HG02840 (cell line): ENCODE data around the gene GHITM.
"Not testable (repeated sequence)": the region's sequence is repeated elsewhere in the genome, so short reads cannot be mapped to it uniquely, and the experiment has no call there.

Source experiments
- ATAC-seq: cut with Tn5 transposase; IDR thresholded peaks from one replicate; pipeline ENCODE4 v1.9.1; 2021; ENCODE audit warnings: mild to moderate bottlenecking, moderate library complexity, moderate number of reproducible peaks; ENCODE audit not compliant: unreplicated experiment, low FRiP score

The GHITM gene

DNA sequence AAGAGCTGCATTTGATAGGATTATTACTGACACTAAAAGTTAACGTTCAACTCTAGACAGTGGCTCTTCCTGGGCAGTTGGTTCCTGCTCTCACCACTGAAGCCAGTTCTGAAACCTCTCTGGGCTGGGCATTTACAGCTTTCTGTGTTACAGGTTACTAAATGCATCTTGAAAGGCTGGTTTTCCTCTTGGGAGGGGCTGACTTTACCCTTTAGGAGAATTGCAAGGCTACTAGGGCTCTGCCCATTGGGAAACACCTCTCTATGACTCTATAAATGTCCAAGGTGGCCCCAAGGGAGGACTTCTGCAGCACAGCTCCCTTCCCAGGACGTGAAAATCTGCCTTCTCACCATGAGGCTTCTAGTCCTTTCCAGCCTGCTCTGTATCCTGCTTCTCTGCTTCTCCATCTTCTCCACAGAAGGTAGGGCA, 34.2 kb downstream of the GHITM start, which contains the start of gene GPR15LG:
Gene GPR15LG (plus strand): TSS at position 301 of the 429 bp plus-strand sequence. CDS start 51 bp downstream, at position 352.
- peak; percentile 19 for ATAC-seq

DNA sequence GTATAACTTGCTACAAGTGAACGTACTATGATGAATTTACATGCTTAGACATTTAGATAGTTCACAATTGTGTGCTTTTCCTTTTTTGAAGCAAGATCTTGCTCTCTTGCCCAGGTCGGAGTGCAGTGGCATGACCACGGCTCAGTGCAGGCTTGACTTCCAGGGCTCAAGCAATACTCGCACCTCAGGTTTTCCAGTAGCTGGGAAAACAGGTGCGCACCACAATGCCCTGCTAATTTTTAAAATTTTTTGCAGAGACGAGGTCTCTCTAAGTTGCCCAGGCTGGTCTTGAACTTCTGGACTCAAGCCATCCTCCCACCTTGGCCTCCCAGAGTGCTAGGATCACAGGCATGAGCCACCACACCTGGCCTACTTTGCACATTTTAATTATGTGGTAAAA, 36.1 kb downstream of the GHITM start:
- no peak for ATAC-seq

DNA sequence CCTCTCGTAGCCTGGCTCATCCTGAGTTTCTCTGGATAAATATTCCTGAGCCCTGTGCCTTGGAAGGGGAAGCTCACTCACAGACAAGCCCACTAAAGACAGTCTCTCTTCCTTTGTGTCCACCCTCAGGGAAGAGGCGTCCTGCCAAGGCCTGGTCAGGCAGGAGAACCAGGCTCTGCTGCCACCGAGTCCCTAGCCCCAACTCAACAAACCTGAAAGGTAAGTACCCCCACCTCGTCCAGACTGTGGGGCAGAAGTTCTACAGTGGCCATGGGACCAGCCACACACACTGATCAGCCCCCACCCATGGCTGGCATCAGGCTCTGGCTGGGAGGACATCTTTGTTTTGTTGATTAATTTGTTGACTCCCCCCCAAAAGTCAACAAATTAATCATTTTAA, 37.0 kb downstream of the GHITM start:
- no peak for ATAC-seq

DNA sequence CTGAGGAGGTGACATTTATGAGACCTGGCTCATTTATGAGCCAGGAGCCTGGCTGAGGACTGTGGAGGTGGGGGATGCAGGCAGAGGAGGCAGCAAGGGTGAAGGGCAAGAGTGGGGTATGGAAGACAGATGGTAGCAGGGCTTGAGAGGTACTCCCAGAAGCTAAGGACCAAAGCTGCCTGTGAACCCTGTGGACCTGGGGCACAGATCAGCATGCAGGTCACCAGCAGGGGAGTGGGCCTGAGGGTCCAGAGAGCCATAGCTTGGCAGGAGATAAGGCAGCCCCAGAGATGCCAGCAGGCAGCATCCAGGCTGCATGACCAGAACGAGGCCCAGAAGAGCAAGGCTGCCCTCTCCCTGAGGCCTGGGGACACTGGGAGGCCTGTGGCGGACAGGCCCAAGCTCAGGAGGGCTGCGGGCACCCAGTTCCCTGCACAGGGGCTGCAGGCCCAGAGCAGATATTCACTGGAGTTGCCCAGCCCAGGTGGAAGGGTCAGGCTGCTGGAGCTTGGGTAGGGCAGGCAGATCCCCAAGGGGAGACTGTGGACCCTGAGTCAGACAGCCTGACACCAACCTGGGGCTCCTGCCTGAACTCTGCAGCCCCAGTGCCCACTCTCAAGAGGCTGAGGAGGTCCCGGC, 37.6 kb downstream of the GHITM start:
- ATAC-seq, result no peak

DNA sequence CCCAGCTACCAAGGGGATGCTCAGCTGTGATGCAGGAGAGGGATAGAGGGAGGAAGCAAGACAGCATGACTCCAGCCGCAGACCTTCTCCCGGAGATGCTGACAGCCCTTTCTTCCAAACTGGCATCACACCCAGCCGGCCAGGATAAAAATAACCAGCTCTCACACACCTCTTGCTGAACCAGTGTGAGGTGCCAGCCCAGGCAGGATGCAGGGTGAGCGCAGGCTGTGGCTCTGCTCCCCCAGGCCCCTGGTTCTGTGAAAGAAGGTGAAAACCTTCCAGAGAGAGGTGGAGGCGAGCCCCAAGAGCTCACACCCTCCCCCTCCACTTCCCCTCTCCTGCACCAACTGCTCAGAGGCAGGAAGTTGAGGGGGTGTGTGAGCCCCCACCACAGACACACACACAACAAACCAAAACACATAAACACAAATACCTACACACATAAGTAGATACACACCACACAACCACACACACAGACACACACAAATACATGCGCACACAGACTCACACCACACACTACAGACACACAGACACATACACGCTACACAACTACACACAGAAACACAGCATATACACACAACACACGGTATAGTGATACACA, 38.3 kb downstream of the GHITM start:
- ATAC-seq, result no peak

DNA sequence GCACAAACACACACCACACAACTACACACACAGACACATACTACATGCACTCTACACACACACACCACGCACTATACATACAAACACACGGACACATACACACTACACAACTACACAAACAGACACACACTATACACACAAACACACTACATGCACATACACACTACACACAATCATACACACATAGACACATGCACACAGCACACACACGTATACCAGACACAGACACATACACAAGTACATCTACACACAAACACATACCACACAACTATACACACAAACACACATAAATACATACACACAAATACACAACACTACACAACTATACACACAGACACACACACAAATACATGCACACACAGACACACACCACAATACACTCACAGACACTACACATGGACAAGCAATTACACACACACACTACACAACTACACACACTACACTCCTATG, 38.9 kb downstream of the GHITM start:
- ATAC-seq, result no peak

DNA sequence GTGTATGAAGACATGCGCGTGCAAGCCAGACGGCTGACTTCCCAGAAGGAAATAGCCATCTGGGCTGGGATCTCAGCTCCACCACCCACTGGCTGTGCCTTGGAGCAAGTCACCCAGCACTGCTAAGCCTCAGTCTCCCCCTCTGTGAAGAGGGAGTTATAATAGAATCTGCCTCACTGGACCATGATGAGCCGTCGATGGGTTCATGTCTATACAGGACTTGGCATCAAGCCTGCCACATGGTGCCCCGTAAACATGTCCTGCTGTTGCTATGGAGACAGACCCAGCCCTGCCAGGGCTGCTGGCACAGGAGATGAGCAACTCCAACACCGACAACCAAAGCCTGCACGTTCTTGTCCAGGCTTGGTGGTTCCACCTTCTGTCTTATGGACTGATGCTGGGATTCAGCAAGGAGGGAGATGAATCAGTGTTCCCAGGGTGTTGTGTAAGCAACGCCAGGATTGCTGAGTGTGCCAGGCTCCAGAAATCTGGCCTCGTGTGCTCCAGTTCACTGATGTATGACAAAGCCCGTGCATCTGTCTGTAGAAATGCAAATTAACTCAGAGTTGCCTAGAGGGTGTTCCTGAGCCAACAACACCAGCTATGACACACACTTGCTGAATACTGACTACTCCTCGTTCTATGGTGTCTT, 39.9 kb downstream of the GHITM start:
- ATAC-seq, result peak; percentile 90

DNA sequence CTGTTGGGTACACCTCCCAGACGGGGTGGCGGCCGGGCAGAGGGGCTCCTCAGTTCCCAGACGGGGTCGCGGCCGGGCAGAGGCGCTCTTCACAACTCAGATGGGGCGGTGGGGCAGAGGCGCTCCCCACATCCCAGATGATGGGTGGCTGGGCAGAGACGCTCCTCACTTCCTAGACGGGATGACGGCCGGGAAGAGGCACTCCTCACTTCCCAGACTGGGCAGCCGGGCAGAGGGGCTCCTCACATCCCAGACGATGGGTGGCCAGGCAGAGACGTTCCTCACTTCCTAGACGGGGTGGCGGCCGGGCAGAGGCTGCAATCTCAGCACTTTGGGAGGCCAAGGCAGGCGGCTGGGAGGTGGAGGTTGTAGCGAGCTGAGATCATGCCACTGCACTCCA, 41.1 kb downstream of the GHITM start:
- not testable (repeated sequence) for ATAC-seq

DNA sequence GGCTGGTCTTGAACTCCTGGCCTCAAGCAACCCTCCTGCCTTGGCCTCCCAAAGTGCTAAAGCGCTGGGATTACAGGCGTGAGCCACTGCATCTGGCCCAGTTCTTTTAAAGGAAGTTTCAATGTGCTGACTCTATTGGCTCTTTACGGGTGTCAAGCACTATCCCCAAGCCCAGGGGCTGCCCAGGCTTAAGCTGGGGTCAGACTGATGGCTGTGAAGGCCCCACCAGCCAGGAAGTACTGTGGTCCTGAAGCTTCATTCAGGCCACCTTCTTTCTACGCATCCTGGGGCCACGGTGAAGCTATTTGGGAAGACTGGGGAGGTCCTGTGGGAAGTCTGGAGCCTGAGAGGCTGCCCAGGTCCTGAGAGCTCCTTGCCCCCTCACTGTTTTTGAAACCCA, 42.3 kb downstream of the GHITM start:
- ATAC-seq, result no peak

DNA sequence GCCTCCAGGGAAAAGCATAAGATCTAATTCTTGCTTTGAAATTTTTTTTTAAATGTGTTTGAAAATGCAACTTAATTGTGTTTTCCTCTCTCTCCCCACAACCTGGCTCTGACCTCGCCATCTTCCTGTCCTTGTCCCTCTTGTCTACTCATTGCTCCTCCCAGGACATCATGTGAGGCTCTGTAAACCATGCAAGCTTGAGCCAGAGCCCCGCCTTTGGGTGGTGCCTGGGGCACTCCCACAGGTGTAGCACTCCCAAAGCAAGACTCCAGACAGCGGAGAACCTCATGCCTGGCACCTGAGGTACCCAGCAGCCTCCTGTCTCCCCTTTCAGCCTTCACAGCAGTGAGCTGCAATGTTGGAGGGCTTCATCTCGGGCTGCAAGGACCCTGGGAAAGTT, 45.2 kb downstream of the GHITM start:
- ATAC-seq, result no peak

DNA sequence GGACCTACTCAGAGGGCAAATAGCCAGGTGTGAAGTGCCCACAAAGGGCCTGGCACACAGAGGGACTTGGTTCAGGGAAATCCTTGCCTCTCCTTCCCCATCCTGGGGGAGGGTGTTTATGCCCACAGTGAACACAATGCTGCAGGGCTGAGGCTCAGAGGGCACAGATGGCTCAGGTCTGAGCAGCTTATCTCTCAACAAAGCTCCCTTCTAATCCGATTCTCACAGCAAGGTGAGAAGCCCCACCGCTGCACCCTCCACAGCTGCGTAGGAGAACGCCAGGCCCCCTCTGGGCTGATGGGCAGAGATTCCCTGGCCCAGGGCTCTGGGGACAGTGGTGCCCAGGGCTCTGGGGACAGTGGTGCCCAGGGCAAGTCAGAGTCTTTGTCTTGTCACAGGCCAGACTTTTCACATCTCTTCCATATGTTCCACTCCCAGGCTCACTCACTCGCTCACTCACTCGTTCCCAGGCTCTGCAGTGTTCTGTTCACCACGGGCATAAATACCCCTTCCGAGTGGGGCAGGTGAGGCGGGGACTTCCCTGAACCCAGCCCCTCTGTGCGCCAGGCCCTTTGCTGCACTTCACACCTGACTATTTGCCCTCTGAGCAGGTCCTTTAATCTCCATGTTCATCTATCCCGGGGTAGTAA, 46.3 kb downstream of the GHITM start:
- ATAC-seq, result no peak

DNA sequence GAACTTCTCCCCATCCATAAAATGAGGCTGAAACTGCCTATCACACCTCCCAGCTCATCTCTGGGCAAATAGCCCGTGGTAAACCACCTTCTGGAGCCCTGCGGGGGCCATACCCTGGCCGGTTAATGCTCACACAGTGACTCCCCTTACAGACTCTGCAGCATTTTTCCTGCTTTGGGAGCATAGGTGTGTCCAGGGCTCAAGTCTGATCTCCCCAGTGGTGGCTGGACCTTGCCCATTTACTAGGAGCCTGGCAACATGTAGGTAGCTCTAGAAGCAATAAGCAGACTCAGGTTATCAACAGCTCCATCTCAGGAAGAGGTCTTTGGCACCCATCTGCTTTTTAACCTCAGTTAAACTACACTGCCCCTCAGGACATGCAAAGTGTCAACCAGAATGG, 49.5 kb downstream of the GHITM start:
- no peak for ATAC-seq

DNA sequence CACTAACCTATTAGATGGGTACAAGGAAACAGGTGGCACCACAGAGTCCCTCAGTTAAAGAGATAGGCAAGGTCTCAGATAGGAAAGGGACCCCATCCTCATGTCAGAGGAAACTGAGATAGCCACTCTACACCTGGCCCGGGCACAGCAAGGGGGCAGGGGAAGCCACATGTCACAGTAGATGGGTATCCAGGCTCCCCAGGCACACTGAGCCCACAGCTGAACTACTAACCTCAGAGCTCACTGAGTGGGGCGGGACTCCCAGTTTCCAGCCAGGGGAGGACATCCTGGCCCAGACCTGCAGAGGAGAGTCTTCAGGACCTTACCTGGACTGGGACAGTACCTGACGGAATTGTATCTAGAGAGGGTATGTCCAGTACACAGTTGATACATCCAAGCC, 51.3 kb downstream of the GHITM start:
- ATAC-seq, result no peak

DNA sequence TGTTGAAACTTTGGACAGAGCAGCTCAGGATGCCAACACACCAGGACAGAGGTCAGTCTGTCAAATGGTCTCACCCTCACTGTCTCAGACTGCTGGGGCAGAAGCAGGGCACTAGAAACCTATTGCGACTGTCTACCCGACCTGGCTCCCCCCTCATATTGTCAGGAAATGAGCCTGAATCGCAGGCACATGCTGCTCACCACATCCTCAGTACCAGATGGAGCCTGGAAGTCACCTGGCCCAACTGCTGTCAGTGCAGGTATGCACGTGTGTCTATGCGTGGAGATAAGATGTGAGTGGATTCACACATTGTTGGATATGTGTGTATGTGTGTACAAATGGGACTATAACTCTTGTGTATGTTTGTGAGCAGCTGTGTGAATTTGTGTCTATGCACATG, 51.8 kb downstream of the GHITM start:
- ATAC-seq, result no peak

DNA sequence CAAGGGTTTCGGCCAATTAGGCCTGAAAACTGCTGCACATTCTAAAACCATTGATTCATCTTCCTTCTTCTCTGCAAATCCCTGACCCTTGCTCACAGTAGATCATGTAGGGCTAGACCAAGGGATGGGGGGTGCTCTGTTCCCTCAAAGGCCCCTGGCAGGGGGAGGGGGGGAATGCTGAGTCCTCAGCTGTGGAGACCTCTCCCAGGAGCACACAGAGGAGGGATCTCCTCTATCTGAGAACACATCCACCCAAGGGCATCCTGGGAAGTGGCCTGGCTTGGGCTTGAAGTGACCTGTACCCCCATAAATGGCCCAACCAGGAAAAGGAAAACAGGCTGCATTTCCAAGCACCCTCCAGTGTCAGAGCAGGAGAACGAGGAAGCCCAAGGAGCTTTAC, 54.0 kb downstream of the GHITM start:
- no peak for ATAC-seq

DNA sequence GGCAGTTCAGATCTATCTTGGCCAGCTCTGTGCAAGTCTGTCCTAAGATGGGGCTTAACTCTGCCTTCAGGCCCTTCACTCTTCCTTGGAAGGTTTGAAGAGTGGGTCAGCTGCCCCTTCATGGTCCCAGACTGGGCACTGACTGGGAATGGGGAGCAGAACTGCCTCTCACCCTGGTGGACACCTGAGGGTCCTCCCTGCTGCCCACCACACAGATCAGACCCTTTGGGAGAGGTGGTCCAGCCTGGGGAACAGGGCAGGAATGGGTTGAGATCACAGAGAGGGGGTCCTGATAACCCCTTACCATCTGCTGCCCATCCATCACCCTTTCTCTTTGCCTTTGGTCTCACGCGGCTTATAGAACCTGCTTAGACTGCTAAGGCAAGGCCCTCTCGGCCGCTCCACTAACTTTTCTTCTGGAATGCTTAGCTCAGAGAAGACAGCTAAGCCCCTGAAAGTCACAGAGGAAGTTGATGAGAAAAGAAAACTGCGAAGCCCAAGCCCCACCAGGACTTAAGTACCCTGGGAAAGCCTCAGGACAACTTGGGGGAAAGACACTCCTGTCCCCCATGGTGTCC, 54.6 kb downstream of the GHITM start:
- no peak for ATAC-seq

DNA sequence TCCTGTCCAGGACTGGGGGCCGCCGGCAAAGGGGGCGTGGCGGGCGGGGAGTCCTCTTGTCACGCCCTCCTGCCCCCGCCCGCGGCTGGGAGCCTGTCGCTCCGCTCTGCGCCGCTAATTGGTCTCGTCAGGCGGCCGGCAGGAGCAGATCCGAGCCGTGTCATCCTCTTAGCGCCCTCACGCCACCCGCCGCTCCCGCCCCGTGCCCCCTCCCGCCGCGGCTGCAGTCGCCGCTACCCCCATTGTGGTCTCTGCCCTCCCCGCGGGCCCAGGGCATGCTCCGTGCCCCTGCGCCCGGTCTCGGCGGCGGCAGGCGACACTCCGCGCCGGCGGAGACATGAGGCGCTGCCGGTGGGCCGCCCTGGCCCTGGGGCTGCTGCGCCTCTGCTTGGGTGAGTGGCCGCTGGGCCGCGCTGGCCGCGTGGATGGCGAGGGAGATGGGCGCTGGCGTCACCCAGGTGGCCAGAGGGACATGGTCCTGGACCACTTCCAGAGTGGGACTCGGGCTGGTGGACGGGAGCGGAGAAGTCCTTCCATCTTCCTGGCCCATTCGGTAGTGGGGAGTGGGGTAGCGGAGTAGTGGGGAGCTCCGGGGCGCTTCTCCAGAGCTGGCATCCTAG, 55.2 kb downstream of the GHITM start, which contains the start of gene CDHR1:
Gene CDHR1 (plus strand): TSS at position 114 of the 620 bp plus-strand sequence. CDS start 224 bp downstream, at position 338.
- peak; percentile 82 for ATAC-seq

DNA sequence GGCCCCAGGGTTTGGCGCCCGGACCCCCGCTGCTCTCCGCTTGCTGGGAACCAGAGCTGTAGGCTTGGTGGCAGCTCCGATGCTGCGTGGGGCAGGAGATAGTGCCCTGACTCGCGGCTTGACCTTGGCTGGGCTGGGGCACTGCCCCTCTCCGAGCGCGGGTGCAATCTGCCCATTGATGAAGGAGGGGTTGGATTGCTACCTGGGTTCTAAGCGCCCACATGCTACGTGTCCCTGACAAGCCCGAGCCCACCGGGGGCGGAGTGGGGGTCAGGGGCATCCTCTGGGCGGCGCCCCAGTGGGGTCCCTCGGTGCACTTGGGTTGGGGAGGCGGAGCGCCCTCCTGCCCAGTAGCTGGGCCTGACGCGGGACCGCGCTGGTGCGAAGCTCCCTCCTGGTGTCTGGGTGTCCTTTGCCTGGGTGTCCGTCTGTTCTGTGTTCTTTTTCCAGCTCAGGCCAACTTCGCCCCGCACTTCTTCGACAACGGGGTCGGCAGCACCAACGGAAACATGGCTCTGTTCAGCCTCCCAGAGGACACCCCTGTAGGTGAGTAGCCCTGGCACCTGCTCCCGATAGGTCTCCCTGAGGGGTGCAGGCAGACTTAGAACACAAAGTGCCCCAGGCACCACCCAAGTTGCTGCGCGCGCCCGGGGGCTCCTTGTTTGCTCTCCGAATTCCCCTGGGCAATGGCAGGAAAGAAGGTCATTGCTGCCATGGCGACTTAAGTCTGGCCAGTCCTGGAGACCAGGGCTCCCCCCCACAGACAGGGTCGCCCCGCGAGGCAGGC, 55.9 kb downstream of the GHITM start:
- no peak for ATAC-seq

DNA sequence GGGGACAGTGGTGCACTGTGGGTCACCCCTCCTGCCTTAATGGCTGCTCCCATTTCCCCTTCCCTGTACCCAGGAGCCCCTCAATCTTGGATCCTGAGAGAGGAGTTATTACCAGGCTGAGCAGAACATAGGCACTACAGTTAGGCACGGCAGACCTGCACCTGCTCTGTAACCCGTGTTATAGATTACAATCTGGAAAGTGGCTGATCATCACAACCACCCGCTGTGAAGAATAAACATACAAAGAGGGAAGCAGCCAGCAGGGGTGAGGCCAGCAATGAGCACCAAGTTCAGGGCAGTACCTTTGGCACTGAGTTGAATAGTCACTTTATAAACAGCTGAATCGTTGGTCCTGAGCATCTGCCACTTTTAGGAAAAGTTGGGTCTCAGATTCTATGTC, 56.8 kb downstream of the GHITM start:
- ATAC-seq, result no peak

DNA sequence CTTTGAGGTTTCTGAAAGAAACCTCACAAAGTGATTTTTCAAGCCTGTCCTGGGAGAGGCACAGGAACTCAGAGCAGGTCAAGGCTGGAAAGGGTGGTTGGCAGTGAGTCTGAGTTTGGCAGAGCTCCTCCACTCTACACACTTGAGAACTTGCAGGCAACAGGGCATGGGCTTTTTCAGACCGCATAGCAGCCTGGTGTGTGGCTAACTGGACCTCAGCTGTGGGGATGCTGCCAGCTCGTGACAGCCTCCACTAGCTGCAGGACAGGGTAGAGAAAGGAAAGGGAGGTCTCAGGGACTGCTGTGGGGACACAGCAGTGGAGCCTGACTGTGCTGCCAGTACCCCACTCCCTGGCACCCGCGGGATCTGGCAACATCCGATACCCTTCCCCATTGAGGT, 57.6 kb downstream of the GHITM start:
- ATAC-seq, result no peak
